ENCODE results near the gene RPS6KA5. TPM values are rescaled to one million over a fixed set of nuclear protein-coding genes. Genes with fewer than 3 reads are reported as not detected.
"Not testable (repeated sequence)": the region's sequence is repeated elsewhere in the genome, so short reads cannot be mapped to it uniquely, and the experiment has no call there.

RPS6KA5 gene
- total RNA-seq, 2 donors from 2014 or later: 3.3 to 5.1 TPM

DNA sequence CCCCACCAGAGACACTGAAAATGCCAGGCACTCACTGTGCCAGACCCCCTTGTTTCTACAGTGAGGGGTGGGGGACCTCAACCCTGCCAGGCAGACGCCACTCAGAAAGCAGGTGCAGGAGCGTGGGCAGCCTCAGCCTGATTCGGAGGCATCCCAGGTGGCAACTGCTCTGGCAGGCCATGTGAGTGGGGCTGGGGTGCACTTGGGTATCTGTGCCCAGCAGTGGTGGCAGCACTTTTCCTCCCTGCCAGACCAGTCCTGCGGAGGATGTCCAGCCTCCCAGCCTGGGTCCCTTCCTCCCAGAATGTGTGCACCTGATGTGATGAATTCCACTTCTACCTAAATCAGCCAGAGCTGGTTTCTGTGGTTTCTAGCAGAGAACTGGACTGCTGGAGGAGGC is 230.8 kb downstream of the RPS6KA5 start:
- TF ChIP-seq, protein P1, sequence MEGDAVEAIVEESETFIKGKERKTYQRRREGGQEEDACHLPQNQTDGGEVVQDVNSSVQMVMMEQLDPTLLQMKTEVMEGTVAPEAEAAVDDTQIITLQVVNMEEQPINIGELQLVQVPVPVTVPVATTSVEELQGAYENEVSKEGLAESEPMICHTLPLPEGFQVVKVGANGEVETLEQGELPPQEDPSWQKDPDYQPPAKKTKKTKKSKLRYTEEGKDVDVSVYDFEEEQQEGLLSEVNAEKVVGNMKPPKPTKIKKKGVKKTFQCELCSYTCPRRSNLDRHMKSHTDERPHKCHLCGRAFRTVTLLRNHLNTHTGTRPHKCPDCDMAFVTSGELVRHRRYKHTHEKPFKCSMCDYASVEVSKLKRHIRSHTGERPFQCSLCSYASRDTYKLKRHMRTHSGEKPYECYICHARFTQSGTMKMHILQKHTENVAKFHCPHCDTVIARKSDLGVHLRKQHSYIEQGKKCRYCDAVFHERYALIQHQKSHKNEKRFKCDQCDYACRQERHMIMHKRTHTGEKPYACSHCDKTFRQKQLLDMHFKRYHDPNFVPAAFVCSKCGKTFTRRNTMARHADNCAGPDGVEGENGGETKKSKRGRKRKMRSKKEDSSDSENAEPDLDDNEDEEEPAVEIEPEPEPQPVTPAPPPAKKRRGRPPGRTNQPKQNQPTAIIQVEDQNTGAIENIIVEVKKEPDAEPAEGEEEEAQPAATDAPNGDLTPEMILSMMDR (conservative IDR thresholded peaks at IDR 0.05): no peak
- no peak overlapping the region for H3K27ac ChIP-seq (ENCODE audit: low read depth, low read length)
- Mint-ChIP-seq H3K4me3 (no peak overlapping the region), H3K27me3 (ENCODE audit: insufficient read depth) (peaks cover 65% of the 10 kb centered on the region), H3K27ac (no peak overlapping the region), H3K36me3 (ENCODE audit: low read depth) (peaks cover 2% of the 10 kb centered on the region), H3K4me1 (no peaks in the 10 kb centered on the region), H3K9me3 (peaks cover 25% of the 10 kb centered on the region)
- no peak overlapping the region for H3K9ac ChIP-seq (ENCODE audit: extremely low read depth, low read length, poor library complexity, severe bottlenecking)
- H3K36me3 ChIP-seq (ENCODE audit: control insufficient read depth, insufficient read depth, low read length): no peaks in the 10 kb centered on the region
- no peak overlapping the region for H3K4me3 ChIP-seq (ENCODE audit: low read length)
- H3K4me1 ChIP-seq (ENCODE audit: control insufficient read depth, insufficient read depth, low read length): no peaks in the 10 kb centered on the region
- 88% methylated on average over 4 of the region's 4 CpGs; no CpG with 5 or more reads in 1 of the 2 experiments for WGBS, 2 experiments (ENCODE audit: insufficient coverage in 1 of 2, insufficient read length in 1 of 2)
- H3K27me3 ChIP-seq (ENCODE audit: control insufficient read depth, insufficient read depth, low read length, poor library complexity, severe bottlenecking): peaks cover 22% of the 10 kb centered on the region
- DNase-seq: no peak
- H3K9me3 ChIP-seq (ENCODE audit: control insufficient read depth, low read length): peaks cover 13% of the 10 kb centered on the region

DNA sequence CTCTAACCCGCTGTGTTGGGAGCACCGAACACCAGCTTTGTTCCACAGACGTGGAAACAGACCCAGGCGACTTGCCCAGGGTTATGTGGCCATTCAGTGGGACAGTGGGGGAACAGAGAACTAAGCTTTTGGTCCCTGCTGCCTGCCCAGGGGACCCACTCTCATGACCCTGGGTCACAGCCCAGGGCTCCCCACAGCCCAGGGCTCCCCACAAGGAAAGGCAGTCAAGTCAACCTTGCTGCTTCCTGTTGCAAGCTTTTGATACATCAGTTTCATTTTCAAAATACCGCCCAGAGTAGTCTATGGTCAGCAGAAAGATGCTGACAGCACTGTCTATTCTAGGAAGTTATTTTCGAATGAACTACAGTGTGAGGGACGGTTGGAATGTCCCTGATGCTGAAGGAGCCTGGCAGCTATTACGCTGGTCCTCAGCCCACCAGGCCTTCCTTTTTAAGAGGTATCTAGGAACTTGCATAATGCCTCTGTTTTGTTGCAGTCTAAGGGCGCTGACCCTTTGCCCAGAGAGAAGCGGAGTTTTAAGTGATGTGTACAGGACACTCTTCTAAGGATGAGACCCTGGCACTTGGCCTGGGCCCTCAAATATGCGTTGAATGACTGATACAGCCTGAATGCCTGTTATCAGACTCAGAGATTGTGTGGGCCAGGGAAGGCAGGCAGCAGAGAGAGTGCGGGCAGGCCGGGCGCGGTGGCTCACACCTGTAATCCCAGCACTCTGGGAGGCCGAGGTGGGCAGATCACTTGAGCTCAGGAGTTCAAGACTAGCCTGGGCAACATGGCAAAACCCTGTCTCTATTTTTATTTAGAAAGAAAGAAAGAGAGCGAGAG is 231.6 kb downstream of the RPS6KA5 start:
- H3K27me3 ChIP-seq (ENCODE audit: control insufficient read depth, insufficient read depth, low read length, poor library complexity, severe bottlenecking): peaks cover 22% of the 10 kb centered on the region
- peaks cover 30% of the 10 kb centered on the region for H3K9me3 Mint-ChIP-seq
- no peak overlapping the region for H3K4me3 Mint-ChIP-seq
- no peak overlapping the region for H3K27ac Mint-ChIP-seq
- peaks cover 19% of the 10 kb centered on the region for H3K9me3 ChIP-seq (ENCODE audit: control insufficient read depth, low read length)
- 84 to 89% methylated on average over 12 to 17 of the region's 17 CpGs for WGBS, 2 experiments (ENCODE audit: insufficient coverage in 1 of 2, insufficient read length in 1 of 2)
- DNase-seq: no peak
- H3K27me3 Mint-ChIP-seq (ENCODE audit: insufficient read depth): peaks cover 69% of the 10 kb centered on the region
- peaks cover 2% of the 10 kb centered on the region for H3K36me3 Mint-ChIP-seq (ENCODE audit: low read depth)
- H3K9ac ChIP-seq (ENCODE audit: extremely low read depth, low read length, poor library complexity, severe bottlenecking): no peak overlapping the region
- TF ChIP-seq, protein P1 (conservative IDR thresholded peaks at IDR 0.05): no peak
- H3K4me3 ChIP-seq (ENCODE audit: low read length): peak overlapping the region; percentile 62
- H3K4me1 ChIP-seq (ENCODE audit: control insufficient read depth, insufficient read depth, low read length): no peaks in the 10 kb centered on the region
- no peaks in the 10 kb centered on the region for H3K36me3 ChIP-seq (ENCODE audit: control insufficient read depth, insufficient read depth, low read length)
- no peaks in the 10 kb centered on the region for H3K4me1 Mint-ChIP-seq
- no peak overlapping the region for H3K27ac ChIP-seq (ENCODE audit: low read depth, low read length)

DNA sequence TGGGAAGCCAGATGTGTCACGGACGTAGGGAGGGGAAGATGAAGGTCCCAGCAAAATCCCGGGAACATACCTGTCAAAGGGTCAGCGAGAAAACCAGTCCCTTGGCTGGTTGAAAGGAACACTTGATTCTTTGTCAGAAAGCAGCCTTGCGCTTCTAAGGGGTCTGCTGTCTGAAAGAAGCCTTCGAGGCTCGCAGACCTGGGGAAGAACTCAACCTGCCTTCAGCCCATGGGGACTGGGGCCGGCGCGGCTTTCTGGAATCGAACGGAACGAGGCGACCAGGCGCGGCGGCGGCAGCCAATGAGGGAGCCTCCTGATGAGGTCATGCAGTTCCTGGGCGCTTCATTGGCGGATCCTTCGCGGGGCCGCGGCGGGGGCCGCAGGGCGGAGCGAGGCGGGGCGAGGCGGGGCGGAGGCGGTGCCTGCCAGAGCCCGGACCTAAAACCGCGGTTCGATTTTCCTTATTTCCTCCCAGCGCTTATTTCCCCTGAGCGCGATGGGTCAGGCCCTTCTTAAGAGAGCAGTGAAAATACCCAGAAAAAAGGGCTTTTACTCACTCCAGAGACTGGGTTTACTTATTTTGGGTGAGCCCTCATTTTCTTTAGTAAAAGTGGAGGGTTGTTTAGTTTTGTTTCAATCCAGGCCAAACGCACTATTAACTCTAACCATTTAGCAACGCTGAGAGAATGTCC is 232.4 kb downstream of the RPS6KA5 start:
- no peaks in the 10 kb centered on the region for H3K4me1 Mint-ChIP-seq
- H3K27ac Mint-ChIP-seq: no peak overlapping the region
- WGBS, 2 experiments (ENCODE audit: insufficient coverage in 1 of 2, insufficient read length in 1 of 2): 8 to 10% methylated on average over 26 to 42 of the region's 42 CpGs
- Histone ChIP-seq H3K4me3 (ENCODE audit: low read length) (peak overlapping the region; percentile 76), H3K36me3 (ENCODE audit: control insufficient read depth, insufficient read depth, low read length) (no peaks in the 10 kb centered on the region), H3K27me3 (ENCODE audit: control insufficient read depth, insufficient read depth, low read length, poor library complexity, severe bottlenecking) (peaks cover 22% of the 10 kb centered on the region), H3K27ac (ENCODE audit: low read depth, low read length) (no peak overlapping the region), H3K9me3 (ENCODE audit: control insufficient read depth, low read length) (peaks cover 21% of the 10 kb centered on the region), H3K9ac (ENCODE audit: extremely low read depth, low read length, poor library complexity, severe bottlenecking) (no peak overlapping the region), H3K4me1 (ENCODE audit: control insufficient read depth, insufficient read depth, low read length) (no peaks in the 10 kb centered on the region)
- H3K4me3 Mint-ChIP-seq: peak overlapping the region; percentile 30
- H3K36me3 Mint-ChIP-seq (ENCODE audit: low read depth): peaks cover 2% of the 10 kb centered on the region
- H3K9me3 Mint-ChIP-seq: peaks cover 38% of the 10 kb centered on the region
- peak; percentile 98 for DNase-seq
- TF ChIP-seq, protein P1 (conservative IDR thresholded peaks at IDR 0.05): no peak
- H3K27me3 Mint-ChIP-seq (ENCODE audit: insufficient read depth): peaks cover 69% of the 10 kb centered on the region

DNA sequence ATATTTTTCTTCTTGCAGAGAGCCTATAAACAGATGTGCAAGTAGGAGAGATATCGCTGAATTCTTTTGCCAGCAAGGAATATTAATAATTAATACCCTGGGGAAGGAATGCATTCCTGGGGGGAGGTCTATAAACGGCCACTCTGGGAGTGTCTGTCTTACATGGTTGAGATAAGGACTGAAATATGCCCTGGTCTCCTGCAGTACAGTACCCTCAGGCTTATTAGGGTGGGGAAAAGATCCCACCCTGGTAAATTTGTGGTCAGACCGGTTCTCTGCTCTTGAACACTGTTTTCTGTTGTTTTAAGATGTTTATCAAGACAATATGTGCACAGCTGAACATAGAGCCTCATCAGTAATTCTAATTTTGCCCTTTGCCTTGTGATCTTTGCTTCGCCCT is 236.9 kb downstream of the RPS6KA5 start:
- not testable (repeated sequence) for H3K4me1 Mint-ChIP-seq; H3K4me3 ChIP-seq (ENCODE audit: low read length); H3K9ac ChIP-seq (ENCODE audit: extremely low read depth, low read length, poor library complexity, severe bottlenecking); H3K27me3 ChIP-seq (ENCODE audit: control insufficient read depth, insufficient read depth, low read length, poor library complexity, severe bottlenecking); H3K27ac Mint-ChIP-seq; H3K36me3 Mint-ChIP-seq (ENCODE audit: low read depth); DNase-seq; H3K4me3 Mint-ChIP-seq; H3K36me3 ChIP-seq (ENCODE audit: control insufficient read depth, insufficient read depth, low read length); H3K27ac ChIP-seq (ENCODE audit: low read depth, low read length); H3K4me1 ChIP-seq (ENCODE audit: control insufficient read depth, insufficient read depth, low read length)
- Mint-ChIP-seq H3K9me3 (peaks cover 52% of the 10 kb centered on the region), H3K27me3 (ENCODE audit: insufficient read depth) (peaks cover 49% of the 10 kb centered on the region)
- peaks cover 28% of the 10 kb centered on the region for H3K9me3 ChIP-seq (ENCODE audit: control insufficient read depth, low read length)
- WGBS, 2 experiments (ENCODE audit: insufficient coverage in 1 of 2, insufficient read length in 1 of 2): 87 to 89% methylated on average over 3 to 4 of the region's 4 CpGs

Data from endodermal cell (in vitro differentiated cells).